Right ventricle myocardium superior (tissue), 1 donor: Measurements from ENCODE around the gene TMEM266. TPM values are rescaled to one million over a fixed set of nuclear protein-coding genes. Genes with fewer than 3 reads are reported as not detected.

ENCODE experiments used
- ATAC-seq: fragments of 200-7000 bp; cut with Tn5 transposase; one replicate; pipeline ENCODE4 v1.9.1; 2020; ENCODE audit warnings: mild to moderate bottlenecking; ENCODE audit not compliant: poor library complexity
- DNase-seq: peaks from one replicate; pipeline ENCODE4 v3.0.0-alpha.2; 2020
- intact Hi-C: fragments of 100-400 bp; cut with DNase I; formaldehyde crosslinking; loops from one replicate; pipeline ENCODE4 v1.11.2; 2022
- total RNA-seq: library from RNA; stranded (reverse); fragmentation: NEBNext Ultra II Directional; extraction: Animal tissue kit (Norgen Biotek cat#: 25700); gene quantifications from one replicate; pipeline ENCODE4 v1.2.1, GENCODE V29; 2021
- donor health status: DM: no; HTN: yes; CAD: no; lungs with severe emphysema.

TMEM266 gene
- total RNA-seq, 1 donor from 2014 or later = 0.13 TPM

DNA sequence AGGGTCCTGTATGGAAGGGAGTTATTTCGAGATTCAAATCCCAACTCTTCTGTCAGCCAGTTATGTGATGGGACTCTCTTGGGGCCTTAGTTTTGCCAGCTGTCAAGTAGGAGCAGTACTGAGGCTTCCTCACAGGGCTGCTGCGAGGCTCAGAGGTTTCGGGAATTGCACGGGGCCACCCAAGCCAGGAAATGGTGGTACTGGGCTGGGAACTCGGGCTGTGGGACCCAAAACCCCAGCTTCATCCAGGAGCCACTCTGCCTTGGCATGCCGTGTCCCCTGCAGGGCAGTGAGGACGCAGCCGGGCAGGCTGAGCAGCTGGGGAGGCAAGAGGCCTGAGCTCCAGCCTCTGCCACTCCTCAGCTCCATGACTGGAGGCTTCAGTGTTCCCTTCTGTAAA, 132.9 kb downstream of the TMEM266 start:
- intact Hi-C loops = no loop called here
- DNase-seq (no peak), ATAC-seq (no peak)

DNA sequence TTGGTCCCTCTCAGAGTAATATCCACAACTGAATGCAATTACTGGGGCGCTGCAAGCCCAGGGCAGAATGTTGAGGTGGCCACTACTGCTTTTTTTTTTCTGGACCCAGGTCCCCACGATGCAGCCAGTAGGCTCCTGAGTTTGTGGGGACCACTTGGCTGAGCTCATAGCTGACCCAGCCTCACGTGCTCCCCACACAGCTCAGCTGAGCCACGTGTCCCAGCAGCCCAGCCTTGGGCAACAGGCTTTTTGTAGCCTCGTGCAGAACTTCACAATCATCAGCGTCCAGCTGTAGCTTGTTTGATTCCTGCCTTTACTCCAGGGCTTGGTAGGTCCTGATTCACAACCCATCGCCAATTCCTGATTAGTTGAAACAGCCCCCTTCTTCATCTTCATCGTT, 134.1 kb downstream of the TMEM266 start:
- DNase-seq (no peak), ATAC-seq (no peak)
- intact Hi-C loops = no loop called here

DNA sequence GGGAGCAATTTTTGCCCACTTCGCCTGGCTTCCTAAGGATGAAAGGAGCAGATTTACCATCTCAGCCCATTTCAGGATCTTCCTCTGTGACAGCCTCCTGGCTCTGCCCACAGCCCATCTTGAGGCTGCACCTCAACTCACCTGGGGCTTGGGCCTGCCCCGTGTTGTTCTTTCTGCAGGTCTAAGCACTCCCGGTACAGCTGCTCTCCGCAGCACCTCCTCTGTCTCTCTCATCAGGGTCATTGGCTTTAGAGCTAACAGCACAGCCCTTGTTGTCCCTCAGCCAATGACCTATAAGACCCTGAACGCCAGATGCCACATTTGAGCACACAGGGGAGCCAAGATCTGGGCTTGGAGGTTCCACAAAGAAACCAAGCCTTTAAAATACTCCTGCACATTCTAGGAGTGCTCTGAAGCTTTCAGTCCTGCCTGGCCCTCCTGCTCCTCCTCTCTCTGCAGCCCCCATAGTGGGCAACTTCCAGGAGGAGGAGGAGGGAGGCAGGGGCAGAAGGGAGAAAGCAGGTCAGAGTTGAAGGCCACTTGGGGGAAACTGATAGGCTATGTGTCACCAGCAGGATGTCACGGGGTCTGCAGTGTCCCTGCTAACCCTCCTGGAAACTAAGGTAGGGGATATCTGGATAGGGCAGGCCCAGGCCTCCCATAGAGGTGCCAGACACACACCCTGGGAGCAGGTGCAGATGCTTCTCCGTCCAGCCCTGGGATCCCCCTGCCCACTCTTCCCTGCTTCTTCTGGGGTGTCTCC, 135.9 kb downstream of the TMEM266 start:
- intact Hi-C loops = no loop called here
- ATAC-seq (no peak), DNase-seq (peak; percentile 15)

DNA sequence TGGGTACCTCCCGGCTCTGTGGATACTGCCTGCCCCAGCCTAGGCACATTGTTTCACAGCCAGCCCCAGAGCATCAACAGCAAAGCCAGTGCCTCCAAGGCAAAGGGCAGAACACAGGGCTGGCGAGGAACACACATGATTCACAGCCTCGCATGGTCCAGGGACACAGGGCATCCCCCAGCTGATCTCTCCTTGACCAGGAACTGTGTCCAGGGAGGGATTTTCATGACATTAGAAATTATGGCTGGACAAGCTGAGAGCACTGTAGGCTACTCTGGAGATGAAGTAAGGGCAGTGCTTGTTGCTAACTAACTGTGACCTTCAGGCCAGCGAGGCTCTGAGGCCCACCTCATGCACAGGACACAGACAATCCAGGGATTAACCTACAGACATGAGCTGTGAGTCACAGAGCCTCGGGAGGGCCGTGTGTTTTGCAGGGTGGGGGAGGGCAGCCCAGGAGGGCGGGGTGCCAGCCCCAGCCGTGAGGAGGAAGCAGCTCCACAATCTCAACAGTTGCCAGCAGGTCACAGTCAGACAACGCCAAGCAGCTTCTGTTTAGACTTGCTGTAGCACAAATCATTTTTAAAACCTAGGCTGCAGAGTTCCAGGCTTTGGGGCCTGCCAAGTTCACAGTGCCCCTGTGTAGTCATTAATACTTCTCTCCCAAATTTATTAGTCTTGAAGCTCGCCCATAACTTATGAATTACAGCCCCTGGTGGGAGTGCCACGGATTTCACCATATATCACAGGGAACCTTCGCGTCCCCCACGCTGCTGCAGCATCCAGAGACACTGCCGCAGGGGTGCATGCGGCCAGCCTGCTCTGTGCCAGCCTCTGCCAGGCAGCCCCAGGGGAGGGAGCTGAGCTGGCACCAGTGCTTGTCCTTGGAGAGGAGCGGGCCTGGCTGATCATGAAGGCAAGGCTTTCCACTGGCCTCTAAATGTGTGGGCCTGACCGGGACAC, 136.8 kb downstream of the TMEM266 start:
- ATAC-seq = peak; percentile 73
- intact Hi-C loops = no loop called here
- DNase-seq = peak; percentile 64

DNA sequence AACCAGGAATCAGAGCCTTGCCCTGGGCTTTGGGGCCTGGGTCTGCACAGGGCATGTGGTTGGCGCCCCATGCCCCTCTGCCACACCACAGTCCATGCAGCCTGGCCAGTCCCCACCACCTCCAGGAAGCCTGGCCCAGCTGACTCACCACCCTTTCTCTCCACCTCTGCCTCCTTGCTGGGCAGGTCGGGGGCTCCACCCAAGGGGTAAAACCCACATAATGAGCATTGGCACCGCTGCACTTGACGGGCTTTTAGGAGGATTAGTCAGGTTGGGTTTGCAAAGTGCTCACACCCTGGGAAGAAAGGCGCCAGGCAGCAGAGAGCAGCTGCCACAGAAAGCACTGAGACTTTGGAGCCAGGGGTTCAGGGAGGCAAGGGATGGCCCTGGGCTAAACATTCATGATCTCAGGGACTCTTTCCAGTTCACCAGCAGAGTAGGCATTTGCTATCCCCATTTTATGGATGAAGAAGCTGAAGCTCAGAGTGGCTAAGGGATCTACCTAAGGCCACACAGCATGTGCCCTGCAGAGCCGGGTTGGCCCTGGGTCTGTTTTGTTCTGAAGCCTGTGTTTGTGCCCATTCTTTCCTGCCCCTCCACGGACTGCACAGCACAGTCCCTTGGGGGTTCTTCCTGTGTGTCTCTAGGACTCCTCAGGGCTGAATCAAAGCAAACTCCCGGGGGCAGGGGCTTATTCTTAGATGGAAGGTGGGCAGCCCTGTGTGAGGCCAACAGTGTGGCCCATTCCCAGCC, 138.1 kb downstream of the TMEM266 start:
- DNase-seq (peak; percentile 17), ATAC-seq (no peak)
- intact Hi-C loops = no loop called here

DNA sequence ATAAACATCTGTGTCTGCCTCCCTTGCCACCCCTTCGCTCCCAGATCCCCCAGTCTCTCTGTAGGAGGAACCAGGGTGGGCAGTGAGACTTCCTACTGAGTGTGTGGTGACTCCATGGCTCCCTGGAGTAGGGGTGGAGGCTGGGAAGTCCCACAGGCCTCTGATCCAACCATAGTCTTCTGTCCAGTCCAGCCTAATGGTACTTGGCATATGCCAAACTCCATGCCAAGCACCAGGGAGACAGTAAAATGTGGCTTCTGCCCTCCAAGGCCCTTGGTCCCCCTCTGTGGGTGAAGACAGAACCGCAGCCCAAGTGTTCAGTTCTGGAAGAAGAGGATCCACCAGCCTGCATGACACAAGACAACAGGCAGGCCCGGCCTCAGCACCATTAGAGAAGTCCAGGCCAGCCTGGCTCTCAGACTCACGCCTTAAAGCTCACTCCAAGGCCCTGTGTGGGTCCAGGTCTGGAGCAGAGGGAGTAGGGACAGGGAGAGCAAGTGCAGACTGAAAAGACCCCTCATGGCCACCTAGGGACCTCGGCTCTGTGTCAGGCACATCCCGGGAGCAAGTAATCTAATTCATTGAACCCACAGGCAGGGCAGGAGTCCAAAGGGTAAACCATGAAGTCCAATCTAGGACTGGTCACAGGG, 138.8 kb downstream of the TMEM266 start:
- intact Hi-C loops = no loop called here
- ATAC-seq (no peak), DNase-seq (peak; percentile 11)

DNA sequence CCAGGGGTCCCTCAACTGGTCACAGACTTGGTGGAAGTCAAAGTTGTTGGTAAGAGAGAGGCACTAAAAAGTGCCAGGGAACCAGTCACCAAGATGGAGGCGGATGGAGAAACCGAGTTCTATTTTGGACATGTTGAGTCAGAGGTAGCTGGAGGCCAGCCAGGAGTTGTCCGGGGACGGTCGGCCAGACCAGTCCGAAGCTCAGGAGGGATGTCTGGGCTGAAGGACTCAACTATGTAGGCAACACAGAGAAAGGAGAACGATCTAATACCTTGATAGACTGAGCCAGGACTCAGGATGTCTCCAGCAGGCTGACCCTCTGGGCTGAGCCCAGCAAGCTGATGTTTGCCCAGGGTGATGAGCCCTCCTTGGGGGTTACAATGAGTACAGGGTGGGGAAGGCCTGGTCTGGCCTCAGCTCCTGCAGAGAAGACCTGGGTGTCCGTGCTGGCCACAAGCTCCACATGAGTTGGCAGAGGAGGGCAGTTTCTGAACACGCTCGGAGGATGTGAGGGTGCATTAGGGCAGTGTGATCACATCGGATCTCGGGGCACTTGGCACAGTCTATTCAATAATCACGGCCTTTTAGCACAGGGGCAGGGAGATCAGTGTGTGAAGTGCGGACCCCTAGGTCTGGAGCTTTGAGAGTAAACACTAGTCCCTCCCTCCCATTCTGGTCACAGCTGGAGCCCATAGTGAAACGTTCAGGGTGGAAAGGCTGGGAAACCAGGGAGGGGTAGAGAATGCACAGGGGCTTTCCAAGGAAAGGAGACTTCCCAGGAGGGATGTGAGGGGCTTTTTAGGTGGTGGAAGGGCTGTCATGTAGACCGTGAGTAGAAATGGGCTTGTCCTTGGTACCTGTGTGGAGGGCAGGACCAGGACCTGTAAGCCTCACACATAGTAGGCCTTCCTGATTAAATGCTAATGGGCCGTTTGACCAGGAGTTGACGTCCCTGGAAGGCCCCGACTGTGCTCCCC, 139.6 kb downstream of the TMEM266 start:
- ATAC-seq (peak; percentile 53), DNase-seq (peak; percentile 71)
- intact Hi-C loops = no loop called here

DNA sequence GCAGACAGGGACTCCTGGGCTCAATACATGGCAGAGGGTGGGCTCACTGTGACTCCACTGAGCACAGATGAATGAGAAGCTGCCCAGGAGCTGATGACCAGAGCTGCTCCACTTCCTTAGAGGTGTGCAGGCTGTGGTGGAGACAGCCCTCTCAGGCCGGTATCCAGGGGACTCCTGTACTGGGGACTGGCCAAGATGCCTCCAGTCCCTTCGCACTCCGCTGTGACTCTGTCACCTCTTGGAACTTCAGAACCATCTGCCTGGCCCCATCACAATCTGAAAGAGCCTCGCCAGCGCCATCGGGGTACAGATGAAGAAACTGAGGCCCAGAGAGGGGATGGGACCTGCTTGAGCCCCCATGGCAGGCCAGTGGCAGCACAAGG, 140.3 kb downstream of the TMEM266 start:
- ATAC-seq (no peak), DNase-seq (peak; percentile 9)
- intact Hi-C loops = no loop called here

DNA sequence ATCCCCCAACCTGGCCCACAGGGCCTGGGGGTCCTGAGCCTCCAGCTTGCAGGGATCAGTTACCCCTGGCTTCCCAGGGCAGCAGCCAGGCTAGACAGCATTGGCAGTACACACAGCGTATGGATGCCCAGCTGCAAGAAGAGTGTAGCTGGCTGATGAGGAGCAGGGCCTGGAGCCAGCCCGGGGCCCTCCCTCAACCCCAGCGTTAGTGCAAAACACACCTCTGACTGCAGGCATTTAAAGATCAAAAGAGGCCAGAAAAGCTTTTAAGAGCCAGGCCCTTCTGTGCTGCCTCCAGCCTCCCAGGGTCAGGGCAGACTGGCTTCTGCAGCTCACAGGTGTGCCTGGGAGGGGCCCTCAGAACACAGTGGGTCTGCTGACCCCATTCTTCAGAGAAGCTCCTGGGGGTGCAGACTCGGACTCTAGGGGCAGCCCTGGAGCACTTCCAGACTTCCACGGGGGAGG, 140.9 kb downstream of the TMEM266 start:
- no peak for DNase-seq
- ATAC-seq = no peak
- intact Hi-C loops = no loop called here

DNA sequence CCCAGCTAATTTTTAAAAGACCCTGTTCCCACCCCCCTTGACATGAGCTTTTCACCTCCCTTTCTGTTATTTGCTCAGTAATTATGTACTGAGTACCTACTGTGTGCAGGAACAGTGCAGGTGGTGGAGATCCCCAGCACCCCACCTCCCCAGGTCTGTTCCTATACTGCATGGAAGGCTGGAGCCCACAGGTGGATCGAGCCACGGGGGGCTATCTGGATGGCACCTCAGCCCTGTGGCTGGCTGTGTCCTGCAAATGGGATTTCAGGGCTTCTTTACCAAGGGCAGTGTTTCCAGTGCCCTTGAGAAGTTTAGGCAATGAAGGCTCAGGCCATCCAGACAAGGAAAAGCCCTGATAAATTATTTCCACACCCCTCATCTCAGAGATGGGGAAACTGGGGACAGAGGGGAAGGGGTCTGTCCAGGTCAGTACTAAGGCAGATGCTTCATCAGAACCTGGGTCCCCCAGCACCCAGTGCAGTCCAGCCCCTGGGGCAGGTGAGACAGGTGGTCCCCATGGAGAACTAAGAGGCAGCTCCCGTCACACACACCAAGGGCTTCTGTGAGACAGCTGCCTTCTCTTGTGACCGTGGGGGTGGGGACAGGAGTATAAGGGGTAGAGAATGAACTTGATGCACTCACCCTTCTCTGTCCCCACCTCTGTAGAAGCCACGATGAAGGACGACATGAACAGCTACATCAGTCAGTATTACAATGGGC, 141.9 kb downstream of the TMEM266 start:
- intact Hi-C loops = no loop called here

DNA sequence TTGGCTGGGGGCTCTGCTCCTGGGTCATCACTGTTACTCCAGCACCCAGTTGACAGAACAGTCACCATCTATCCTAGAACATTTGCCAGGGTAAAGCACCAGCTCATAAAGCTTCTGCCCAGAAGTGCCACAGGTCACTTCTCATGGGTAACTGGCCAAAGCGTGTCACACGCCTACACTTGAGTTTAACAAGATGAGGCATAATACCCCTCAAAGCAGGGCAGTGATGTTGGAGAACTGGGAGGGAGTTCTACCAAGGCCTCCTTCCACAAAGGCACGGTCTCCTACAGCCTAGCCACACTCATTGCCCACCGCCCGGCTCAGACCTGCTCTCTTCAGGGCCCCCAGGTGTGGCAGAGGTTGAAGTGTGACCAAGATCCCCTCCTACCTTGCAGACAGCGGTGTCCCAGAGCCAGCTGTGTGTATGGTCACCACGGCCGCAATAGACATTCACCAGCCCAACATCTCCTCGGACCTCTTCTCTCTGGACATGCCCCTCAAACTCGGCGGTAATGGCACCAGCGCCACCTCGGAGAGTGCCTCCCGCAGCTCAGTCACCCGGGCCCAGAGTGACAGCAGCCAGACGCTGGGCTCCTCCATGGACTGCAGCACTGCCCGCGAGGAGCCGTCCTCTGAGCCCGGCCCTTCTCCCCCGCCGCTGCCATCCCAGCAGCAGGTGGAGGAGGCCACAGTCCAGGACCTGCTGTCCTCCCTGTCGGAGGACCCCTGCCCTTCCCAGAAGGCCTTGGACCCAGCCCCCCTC, 143.7 kb downstream of the TMEM266 start:
- intact Hi-C loops = no loop called here
- no peak for ATAC-seq
- no peak for DNase-seq

More for the DNA sequence above, 141.9 kb downstream of the TMEM266 start:
- ATAC-seq (no peak), DNase-seq (no peak)

DNA sequence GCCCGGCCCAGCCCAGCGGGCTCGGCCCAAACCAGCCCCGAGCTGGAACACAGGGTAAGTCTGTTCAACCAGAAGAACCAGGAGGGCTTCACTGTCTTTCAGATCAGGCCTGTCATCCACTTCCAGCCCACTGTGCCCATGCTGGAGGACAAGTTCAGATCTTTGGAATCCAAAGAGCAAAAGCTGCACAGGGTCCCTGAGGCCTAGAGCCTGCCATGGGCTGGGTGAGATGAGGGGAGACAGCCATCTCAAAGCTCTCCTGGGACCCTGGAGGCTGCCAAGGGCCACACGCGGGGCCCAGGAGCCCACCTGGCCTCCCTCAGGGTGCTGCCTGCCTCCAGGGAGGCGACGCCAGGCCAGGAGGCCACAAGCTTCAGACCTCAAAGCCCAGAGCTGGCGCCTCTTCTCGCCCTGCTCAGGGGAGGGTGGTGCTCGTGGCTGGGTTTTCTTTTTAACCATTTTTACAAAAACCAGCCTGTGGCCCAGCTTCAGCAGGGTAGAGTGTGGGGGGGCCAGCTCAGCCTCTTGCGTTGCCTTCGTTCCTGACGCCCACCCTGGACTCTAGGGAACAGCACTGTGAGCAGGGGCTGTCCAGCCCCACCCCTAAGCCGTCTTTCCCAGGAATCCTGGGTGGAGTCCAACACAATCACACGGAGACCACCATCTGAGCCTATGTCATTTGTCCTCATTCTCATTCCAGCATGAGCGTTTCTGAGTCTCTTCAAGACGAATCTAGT, 144.5 kb downstream of the TMEM266 start:
- intact Hi-C loops = no loop called here
- ATAC-seq (no peak), DNase-seq (no peak)

DNA sequence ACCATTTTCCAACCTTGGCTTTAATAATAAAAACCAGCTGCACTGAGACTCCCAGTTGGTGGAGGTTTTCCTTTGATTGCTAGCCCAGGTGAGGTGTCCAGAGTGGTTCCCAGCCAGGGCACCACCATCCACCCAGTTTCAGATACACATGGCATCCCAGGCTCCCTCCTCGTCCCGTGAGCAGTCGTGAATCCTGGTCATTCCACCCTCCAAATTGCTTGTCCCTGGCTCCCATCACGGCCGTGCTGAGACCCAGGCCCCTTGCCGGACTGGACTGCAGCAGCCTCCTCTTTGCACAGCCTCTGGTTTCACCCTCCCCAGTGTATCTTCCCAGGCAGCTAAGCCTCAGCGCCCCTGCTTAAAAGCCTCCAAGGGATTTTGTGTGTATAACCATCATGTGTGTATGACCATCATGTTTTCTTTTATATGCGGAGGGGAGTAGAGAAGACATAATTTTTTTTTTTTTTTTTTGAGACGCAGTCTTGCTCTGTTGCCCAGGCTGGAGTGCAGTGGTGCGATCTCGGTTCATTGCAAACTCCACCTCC, 145.2 kb downstream of the TMEM266 start:
- ATAC-seq (no peak), DNase-seq (no peak)
- intact Hi-C loops = no loop called here

DNA sequence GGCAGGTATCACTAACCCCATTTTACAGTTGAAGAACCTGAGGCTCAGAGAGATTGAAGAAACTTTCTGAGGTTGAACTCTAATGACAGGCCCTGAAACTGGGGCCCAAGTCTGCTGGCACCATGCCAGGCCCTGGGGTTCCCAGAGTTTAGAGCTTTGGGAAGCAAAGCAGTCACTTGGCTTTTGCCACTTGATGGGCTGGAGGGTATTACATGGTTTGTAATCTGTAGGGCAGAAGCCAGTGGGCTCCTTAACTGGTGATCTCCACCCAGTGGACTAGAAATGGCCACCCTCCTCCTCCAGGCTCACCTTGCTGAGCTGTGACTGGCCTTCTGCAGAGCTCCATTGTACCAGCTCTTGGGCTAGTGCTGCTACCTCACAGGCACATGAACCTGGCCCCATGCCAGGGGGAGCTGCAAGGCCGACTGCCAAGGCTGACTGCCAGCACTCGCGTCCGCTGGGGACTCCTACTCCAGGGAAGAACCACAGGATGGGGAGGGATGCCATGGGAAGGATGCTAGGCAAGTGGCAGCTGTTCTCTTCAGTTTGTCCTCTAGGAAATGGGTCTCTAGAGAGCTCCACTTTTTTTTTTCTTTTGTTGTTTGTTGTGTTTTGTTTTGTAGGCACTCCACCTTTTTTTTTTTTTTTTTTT, 146.7 kb downstream of the TMEM266 start:
- ATAC-seq = peak; percentile 91
- peak; percentile 90 for DNase-seq
- intact Hi-C loops = no loop called here
